T-cell (primary cell): ENCODE measurements around the gene NPY2R. TPM values are rescaled to one million over a fixed set of nuclear protein-coding genes. Genes with fewer than 3 reads are reported as not detected.

Source experiments
- ATAC-seq, 4 experiments: fragments of 200-7000 bp in 3 of 4; fragments of 150-1000 bp in 1 of 4; cut with Tn5 transposase; replicated peaks in 1 of 4; 1 replicate in 3 of 4; 2 replicates in 1 of 4; pipeline ENCODE4 v1.10.0; 2021; ENCODE audit warnings: moderate library complexity in 3 of 4, mild to moderate bottlenecking in 2 of 4, moderate number of reproducible peaks in 1 of 4
- CTCF ChIA-PET, 2 donors: fragments of 300-600 bp; sonication (Branson Sonifier 250); formaldehyde crosslinking; loops; one replicate each; lab custom pipeline; 2022; ENCODE audit warnings: antibody characterized with exemption in 2 of 2; lab: Charles Lee
- POLR2A ChIA-PET, 2 donors: fragments of 300-600 bp; sonication (Branson Sonifier 250); formaldehyde crosslinking; loops; one replicate each; lab custom pipeline; 2022; ENCODE audit warnings: antibody characterized with exemption in 2 of 2; lab: Charles Lee
- DNase-seq, 35 experiments: peaks; one replicate each; pipeline versions ENCODE4 v3.0.0 to v3.0.0-alpha.2; 2013 to 2023
- H3K27ac ChIP-seq: one replicate; pipeline ENCODE4 v1.5.1; 2013; ENCODE audit warnings: low read length
- H3K27me3 ChIP-seq, 2 experiments: replicated peaks in 1 of 2; 1 replicate in 1 of 2; 2 replicates in 1 of 2; pipeline versions ENCODE4 v1.6.1 to v1.7.0; 2013; ENCODE audit warnings: low read length in 1 of 2, mixed read lengths in 1 of 2; ENCODE audit not compliant: control insufficient read depth in 2 of 2, insufficient read depth in 2 of 2; ENCODE audit errors: extremely low read depth in 1 of 2
- H3K36me3 ChIP-seq, 2 donors: 1 replicate in 1 of 2; 2 replicates in 1 of 2; pipeline versions ENCODE4 v1.6.1 to v1.7.0; 2013; ENCODE audit warnings: low read length in 1 of 2; ENCODE audit not compliant: control insufficient read depth in 2 of 2, insufficient read depth in 1 of 2; ENCODE audit errors: extremely low read depth in 1 of 2
- H3K4me1 ChIP-seq, 2 experiments: 1 replicate in 1 of 2; 2 replicates in 1 of 2; pipeline versions ENCODE4 v1.6.1 to v1.7.0; 2013; ENCODE audit warnings: low read length in 2 of 2, mixed read lengths in 1 of 2; ENCODE audit not compliant: insufficient read depth in 2 of 2, control insufficient read depth in 1 of 2; ENCODE audit errors: extremely low read depth in 1 of 2
- H3K4me3 ChIP-seq, 2 donors: 1 replicate in 1 of 2; 2 replicates in 1 of 2; pipeline versions ENCODE4 v1.5.1 to v1.7.0; 2013; ENCODE audit warnings: mild to moderate bottlenecking in 2 of 2, low read length in 1 of 2, moderate library complexity in 1 of 2; ENCODE audit not compliant: control insufficient read depth in 1 of 2; ENCODE audit errors: extremely low read depth in 1 of 2
- H3K9me3 ChIP-seq: 2 replicates; pipeline ENCODE4 v1.7.0; 2013
- H3K27ac Mint-ChIP-seq, 2 donors: one replicate each; pipeline ENCODE4 v1.8.0; 2020 to 2021; ENCODE audit warnings: mild to moderate bottlenecking in 2 of 2, mixed read lengths in 2 of 2
- H3K27me3 Mint-ChIP-seq, 2 donors: one replicate each; pipeline ENCODE4 v1.8.0; 2021 to 2022; ENCODE audit warnings: mixed read lengths in 2 of 2
- H3K36me3 Mint-ChIP-seq: one replicate; pipeline ENCODE4 v1.8.0; 2021; ENCODE audit warnings: mixed read lengths
- H3K4me1 Mint-ChIP-seq, 3 donors: one replicate each; pipeline ENCODE4 v1.8.0; 2020 to 2022; ENCODE audit warnings: mixed read lengths in 3 of 3, mild to moderate bottlenecking in 1 of 3
- H3K4me3 Mint-ChIP-seq, 3 donors: one replicate each; pipeline ENCODE4 v1.8.0; 2020 to 2022; ENCODE audit warnings: mild to moderate bottlenecking in 3 of 3, mixed read lengths in 3 of 3, moderate library complexity in 3 of 3
- H3K9me3 Mint-ChIP-seq, 3 donors: one replicate each; pipeline ENCODE4 v1.8.0; 2020 to 2022; ENCODE audit warnings: mixed read lengths in 3 of 3
- WGBS: methylation state at CpG from one replicate; pipeline ENCODE4 v1.1.5; 2013; ENCODE audit warnings: missing lambda C conversion rate; ENCODE audit not compliant: insufficient coverage; 5-methylcytosine and 5-hydroxymethylcytosine counted together
- total RNA-seq, 35 experiments: library from RNA in 6 of 35; stranded (reverse) in 6 of 35; fragments of 120-200 nt in 1 of 35; gene quantifications; one replicate each; pipeline versions ENCODE4 v1.2.1 to v1.2.4 and lab custom pipeline; 2013 to 2026

NPY2R gene
- total RNA-seq, 5 donors from 2014 or later (not counting 1 experiment from before 2014, with no cell fraction given) = not detected

GRCh38 chr4:155241664-155242063 is 33.2 kb downstream of the NPY2R start:
- Histone ChIP-seq H3K9me3 (no peaks in the 10 kb centered on the region), H3K27ac (no peak overlapping the region), H3K4me1 (no peaks in the 10 kb centered on the region), H3K4me3 (no peak overlapping the region), H3K27me3 (no peaks in the 10 kb centered on the region), H3K36me3 (no peaks in the 10 kb centered on the region)
- H3K27ac Mint-ChIP-seq = no peak overlapping the region
- no peak for ATAC-seq
- DNase-seq = no peak
- no peaks in the 10 kb centered on the region for H3K36me3 Mint-ChIP-seq
- POLR2A ChIA-PET = no interaction called here
- H3K27me3 Mint-ChIP-seq = peaks cover 0 to 4% of the 10 kb centered on the region in 2 donors
- H3K9me3 Mint-ChIP-seq = peaks cover 0 to 6% (median 5%) of the 10 kb centered on the region in 3 donors
- no peaks in the 10 kb centered on the region for H3K4me1 Mint-ChIP-seq
- no peak overlapping the region for H3K4me3 Mint-ChIP-seq
- CTCF ChIA-PET = no interaction called here

GRCh38 chr4:155245105-155245504 is 36.7 kb downstream of the NPY2R start:
- no peak overlapping the region for H3K4me3 ChIP-seq
- H3K4me1 ChIP-seq = no peaks in the 10 kb centered on the region
- WGBS = 72% methylated on average over 3 of the region's 4 CpGs
- Mint-ChIP-seq H3K4me3 (no peak overlapping the region), H3K9me3 (peaks cover 0 to 6% (median 5%) of the 10 kb centered on the region in 3 donors), H3K36me3 (no peaks in the 10 kb centered on the region), H3K27ac (no peak overlapping the region), H3K27me3 (peaks cover 0 to 4% of the 10 kb centered on the region in 2 donors), H3K4me1 (no peaks in the 10 kb centered on the region)
- no peaks in the 10 kb centered on the region for H3K36me3 ChIP-seq
- H3K27ac ChIP-seq = no peak overlapping the region
- ChIA-PET CTCF (no interaction called here), POLR2A (no interaction called here)
- no peak for DNase-seq
- H3K9me3 ChIP-seq = no peaks in the 10 kb centered on the region
- peaks cover 0 to 6% of the 10 kb centered on the region in 2 experiments for H3K27me3 ChIP-seq
- no peak for ATAC-seq

GRCh38 chr4:155248002-155248896 is 39.8 kb downstream of the NPY2R start:
- 59% methylated on average over 4 of the region's 9 CpGs for WGBS
- Mint-ChIP-seq H3K4me1 (no peaks in the 10 kb centered on the region), H3K27me3 (peaks cover 0 to 4% of the 10 kb centered on the region in 2 donors), H3K9me3 (no peaks in the 10 kb centered on the region), H3K4me3 (no peak overlapping the region), H3K36me3 (no peaks in the 10 kb centered on the region), H3K27ac (no peak overlapping the region)
- no peaks in the 10 kb centered on the region for H3K4me1 ChIP-seq
- ATAC-seq (no peak), DNase-seq (no peak)
- H3K27me3 ChIP-seq = peaks cover 0 to 6% of the 10 kb centered on the region in 2 experiments
- ChIA-PET CTCF (no interaction called here), POLR2A (no interaction called here)
- no peaks in the 10 kb centered on the region for H3K9me3 ChIP-seq
- H3K27ac ChIP-seq = no peak overlapping the region
- H3K36me3 ChIP-seq = no peaks in the 10 kb centered on the region
- H3K4me3 ChIP-seq = no peak overlapping the region

- peaks cover 0 to 6% of the 10 kb centered on the region in 2 experiments for H3K27me3 ChIP-seq
- ChIA-PET CTCF (no interaction called here), POLR2A (no interaction called here)
- H3K36me3 ChIP-seq = no peaks in the 10 kb centered on the region
- Mint-ChIP-seq H3K9me3 (no peaks in the 10 kb centered on the region), H3K36me3 (no peaks in the 10 kb centered on the region), H3K4me3 (no peak overlapping the region), H3K27ac (no peak overlapping the region), H3K4me1 (no peaks in the 10 kb centered on the region), H3K27me3 (peaks cover 0 to 4% of the 10 kb centered on the region in 2 donors)
- no peak overlapping the region for H3K27ac ChIP-seq
- H3K4me3 ChIP-seq = no peak overlapping the region
- no peaks in the 10 kb centered on the region for H3K4me1 ChIP-seq
- H3K9me3 ChIP-seq = no peaks in the 10 kb centered on the region
- DNase-seq = no peak
- no CpG with 5 or more reads among the region's 8 CpGs for WGBS
- no peak for ATAC-seq
Observed at GRCh38 chr4:155249016-155249566, 40.7 kb downstream of the NPY2R start.

GRCh38 chr4:155252327-155252726 is 43.9 kb downstream of the NPY2R start:
- Histone ChIP-seq H3K4me1 (no peaks in the 10 kb centered on the region), H3K36me3 (no peaks in the 10 kb centered on the region), H3K9me3 (no peaks in the 10 kb centered on the region), H3K4me3 (no peak overlapping the region), H3K27me3 (peaks cover 0 to 3% of the 10 kb centered on the region in 2 experiments), H3K27ac (no peak overlapping the region)
- ATAC-seq (no peak), DNase-seq (no peak)
- ChIA-PET POLR2A (no interaction called here), CTCF (no interaction called here)
- Mint-ChIP-seq H3K9me3 (no peaks in the 10 kb centered on the region), H3K36me3 (no peaks in the 10 kb centered on the region), H3K27me3 (no peaks in the 10 kb centered on the region), H3K27ac (no peak overlapping the region), H3K4me3 (no peak overlapping the region), H3K4me1 (no peaks in the 10 kb centered on the region)
- no CpG with 5 or more reads among the region's 1 CpG for WGBS

- H3K27ac ChIP-seq = no peak overlapping the region
- ChIA-PET CTCF (no interaction called here), POLR2A (no interaction called here)
- H3K36me3 ChIP-seq = no peaks in the 10 kb centered on the region
- Mint-ChIP-seq H3K36me3 (no peaks in the 10 kb centered on the region), H3K4me1 (no peaks in the 10 kb centered on the region), H3K27me3 (peaks cover 0 to 4% of the 10 kb centered on the region in 2 donors), H3K27ac (no peak overlapping the region), H3K4me3 (no peak overlapping the region), H3K9me3 (peaks cover 0 to 4% (median 3%) of the 10 kb centered on the region in 3 donors)
- no peaks in the 10 kb centered on the region for H3K27me3 ChIP-seq
- H3K4me3 ChIP-seq = no peak overlapping the region
- no CpG with 5 or more reads among the region's 1 CpG for WGBS
- ATAC-seq (no peak), DNase-seq (no peak)
- H3K4me1 ChIP-seq = no peaks in the 10 kb centered on the region
- no peaks in the 10 kb centered on the region for H3K9me3 ChIP-seq
Observed at GRCh38 chr4:155263480-155263879, 55.0 kb downstream of the NPY2R start.
